ENCODE data around the gene LTC4S. TPM values are rescaled to one million over a fixed set of nuclear protein-coding genes. Genes with fewer than 3 reads are reported as not detected.

LTC4S gene
- total RNA-seq, 2 experiments from 2014 or later: 0.44 to 4.5 TPM

DNA sequence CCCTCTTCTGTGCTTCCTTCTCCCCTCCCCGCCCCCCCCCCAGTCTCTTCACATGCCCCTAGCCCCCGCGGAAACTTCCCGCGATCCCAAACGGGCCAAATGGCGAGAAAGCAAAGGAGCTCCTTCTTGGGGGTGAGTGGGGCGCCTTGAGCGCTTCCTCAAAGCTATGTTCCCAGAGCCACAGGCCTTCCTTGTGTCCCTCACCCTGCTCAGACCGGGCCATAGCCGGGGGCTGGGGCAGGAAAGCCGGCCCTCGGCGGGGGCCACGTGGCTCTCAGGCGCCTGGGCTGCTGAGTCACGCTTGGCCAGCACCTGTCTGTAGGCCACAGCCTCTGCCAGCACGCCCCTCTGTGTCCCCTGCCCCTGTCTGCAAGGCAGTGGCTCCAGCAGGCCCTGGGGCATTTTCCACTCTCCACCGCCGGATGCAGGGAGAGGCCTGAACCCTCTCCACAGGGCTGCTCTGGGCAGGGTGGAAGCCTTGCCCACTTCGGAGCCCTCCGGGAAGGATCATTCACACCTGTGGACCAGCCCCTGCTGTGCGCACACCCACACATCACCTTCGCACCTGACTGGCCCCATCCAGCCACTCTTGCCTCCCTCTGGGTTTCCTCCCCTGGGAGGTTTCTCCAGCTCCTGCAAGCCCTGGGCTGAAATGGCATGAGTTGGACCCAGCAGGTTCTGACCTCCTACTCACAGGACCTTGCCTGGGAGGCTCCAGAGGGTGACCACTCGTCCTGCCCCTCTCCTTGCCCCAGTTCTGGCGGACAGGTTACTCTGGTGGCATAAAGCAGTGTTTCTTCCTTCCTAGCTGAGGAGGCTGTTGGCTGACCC lies 25.7 kb downstream of the LTC4S start:
- Histone ChIP-seq H3K4me1 (ENCODE audit: insufficient read depth, low read length, poor library complexity, severe bottlenecking) (peaks cover 32% of the 10 kb centered on the region), H3K4me3 (ENCODE audit: low read depth, low read length, poor library complexity, severe bottlenecking) (peak overlapping the region; percentile 99), H2AFZ (ENCODE audit: low read length) (peak overlapping the region; percentile 43; the same call in 1 of the 2 replicates), H3K4me2 (ENCODE audit: low read length) (peak overlapping the region; percentile 95), H4K20me1 (ENCODE audit: insufficient read depth, low read length) (peaks cover 4% of the 10 kb centered on the region; the same call in 1 of the 2 replicates), H3K9me3 (ENCODE audit: low read length) (no peaks in the 10 kb centered on the region), H3K36me3 (ENCODE audit: insufficient read depth, low read length) (peaks cover 18% of the 10 kb centered on the region), H3K27ac (ENCODE audit: low read depth, low read length, poor library complexity, severe bottlenecking) (peak overlapping the region; percentile 59), H3K79me2 (ENCODE audit: insufficient read depth, low read depth, low read length) (peaks cover 22% of the 10 kb centered on the region; the same call in 1 of the 2 replicates), H3K9me2 (ENCODE audit: insufficient read depth, low read length) (no peaks in the 10 kb centered on the region)
- POLR2A ChIA-PET: interaction anchor here (0.8 to 1.6 kb wide), 4 partner anchors 8 to 95 kb away, joined by 3 to 5 read pairs (median 3); no protein-coding TSS in a partner anchor
- BruUV-seq (replicated peaks): no TSS peak
- intact Hi-C loops (cut with micrococcal nuclease; ENCODE audit: unreplicated experiment): loop anchor here (1.0 to 10.0 kb wide), 3 partner anchors 13 to 675 kb away; partner anchors contain the start of genes CNOT6, MGAT4B and MRNIP
- TF ChIP-seq, protein P1, sequence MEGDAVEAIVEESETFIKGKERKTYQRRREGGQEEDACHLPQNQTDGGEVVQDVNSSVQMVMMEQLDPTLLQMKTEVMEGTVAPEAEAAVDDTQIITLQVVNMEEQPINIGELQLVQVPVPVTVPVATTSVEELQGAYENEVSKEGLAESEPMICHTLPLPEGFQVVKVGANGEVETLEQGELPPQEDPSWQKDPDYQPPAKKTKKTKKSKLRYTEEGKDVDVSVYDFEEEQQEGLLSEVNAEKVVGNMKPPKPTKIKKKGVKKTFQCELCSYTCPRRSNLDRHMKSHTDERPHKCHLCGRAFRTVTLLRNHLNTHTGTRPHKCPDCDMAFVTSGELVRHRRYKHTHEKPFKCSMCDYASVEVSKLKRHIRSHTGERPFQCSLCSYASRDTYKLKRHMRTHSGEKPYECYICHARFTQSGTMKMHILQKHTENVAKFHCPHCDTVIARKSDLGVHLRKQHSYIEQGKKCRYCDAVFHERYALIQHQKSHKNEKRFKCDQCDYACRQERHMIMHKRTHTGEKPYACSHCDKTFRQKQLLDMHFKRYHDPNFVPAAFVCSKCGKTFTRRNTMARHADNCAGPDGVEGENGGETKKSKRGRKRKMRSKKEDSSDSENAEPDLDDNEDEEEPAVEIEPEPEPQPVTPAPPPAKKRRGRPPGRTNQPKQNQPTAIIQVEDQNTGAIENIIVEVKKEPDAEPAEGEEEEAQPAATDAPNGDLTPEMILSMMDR (conservative IDR thresholded peaks at IDR 0.05; ENCODE audit: low read length): no peak
- TF ChIP-seq EZH2phosphoT487 (IDR thresholded peaks at IDR 0.05; ENCODE audit: borderline replicate concordance, low read depth, low read length): no peak
- peak; percentile 47 for DNase-seq (ENCODE audit: low spot score)
- CTCF ChIA-PET (ENCODE audit: unreplicated experiment): interaction anchor here (0.6 kb wide), 1 partner anchor 31 kb away, joined by 4 read pairs; no protein-coding TSS in a partner anchor

DNA sequence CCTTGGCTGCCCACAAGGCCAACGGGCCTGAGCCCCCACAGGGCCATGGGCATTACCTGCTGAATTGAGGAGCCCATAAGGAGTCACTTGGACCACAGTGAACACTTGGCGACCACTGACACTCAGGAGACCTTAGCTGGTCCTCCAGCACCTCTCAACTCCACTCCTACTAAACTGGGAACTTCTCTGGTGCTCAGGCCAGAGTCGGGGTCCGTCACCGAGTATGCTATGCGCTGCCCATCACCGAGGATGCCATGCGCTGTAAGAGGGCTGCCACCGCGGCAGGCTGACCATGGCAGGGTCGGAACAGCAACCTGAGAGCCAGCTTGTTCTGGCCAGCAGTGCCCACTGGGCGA lies 26.3 kb downstream of the LTC4S start:
- intact Hi-C loops (cut with micrococcal nuclease; ENCODE audit: unreplicated experiment): loop anchor here (1.0 to 10.0 kb wide), 2 partner anchors 38 to 675 kb away; partner anchors contain the start of genes CNOT6 and MRNIP
- Histone ChIP-seq H3K9me3 (ENCODE audit: low read length) (no peaks in the 10 kb centered on the region), H3K4me2 (ENCODE audit: low read length) (peak overlapping the region; percentile 95), H3K9me2 (ENCODE audit: insufficient read depth, low read length) (no peaks in the 10 kb centered on the region), H3K79me2 (ENCODE audit: insufficient read depth, low read depth, low read length) (peaks cover 22% of the 10 kb centered on the region; the same call in 1 of the 2 replicates), H3K36me3 (ENCODE audit: insufficient read depth, low read length) (peaks cover 24% of the 10 kb centered on the region), H3K4me3 (ENCODE audit: low read depth, low read length, poor library complexity, severe bottlenecking) (peak overlapping the region; percentile 99), H3K27ac (ENCODE audit: low read depth, low read length, poor library complexity, severe bottlenecking) (peak overlapping the region; percentile 59), H2AFZ (ENCODE audit: low read length) (peak overlapping the region; percentile 56; the same call in 1 of the 2 replicates), H4K20me1 (ENCODE audit: insufficient read depth, low read length) (peaks cover 4% of the 10 kb centered on the region; the same call in 1 of the 2 replicates), H3K4me1 (ENCODE audit: insufficient read depth, low read length, poor library complexity, severe bottlenecking) (peaks cover 32% of the 10 kb centered on the region)
- TF ChIP-seq, protein P1 (conservative IDR thresholded peaks at IDR 0.05; ENCODE audit: low read length): no peak
- TF ChIP-seq EZH2phosphoT487 (IDR thresholded peaks at IDR 0.05; ENCODE audit: borderline replicate concordance, low read depth, low read length): no peak
- CTCF ChIA-PET (ENCODE audit: unreplicated experiment): no interaction called here
- DNase-seq (ENCODE audit: low spot score): no peak
- POLR2A ChIA-PET: no interaction called here
- no TSS peak for BruUV-seq (replicated peaks)
